ENCODE data around the gene BCOR.

- TF ChIP-seq CTCF (IDR thresholded peaks at IDR 0.05; ENCODE audit: insufficient read depth, low read length) (no peak), POLR2AphosphoS5 (IDR thresholded peaks at IDR 0.05; ENCODE audit: low read depth) (no peak), REST (IDR thresholded peaks at IDR 0.05; ENCODE audit: insufficient replicate concordance, low read depth) (no peak), SPI1 (IDR thresholded peaks at IDR 0.05; ENCODE audit: borderline replicate concordance, low read depth) (no peak), GABPA (IDR thresholded peaks at IDR 0.05; ENCODE audit: low read depth) (no peak)
Measured at GRCh38 chrX:40004246-40004535, 93.6 kb downstream of the BCOR start.
